Measurements from ENCODE around the gene FHIP1A. TPM values are rescaled to one million over a fixed set of nuclear protein-coding genes. Genes with fewer than 3 reads are reported as not detected.
A peak's percentile ranks its signal among the peaks of the same experiment; 100 is the strongest.

Gene FHIP1A
- total and polyA plus RNA-seq, 7 donors: 0.51 to 46.7 (median 37.7) TPM

- no peak overlapping the region for H3K4me3 ChIP-seq
- no peak for TF ChIP-seq CTCF (IDR thresholded peaks at IDR 0.05)
- intact Hi-C loops (cut with DNase I): no loop called here
These were observed 25.3 kb downstream of the FHIP1A start for GRCh38 chr4:151434183-151434860.

GRCh38 chr4:151436093-151436518, 27.1 kb downstream of the FHIP1A start:
- Histone ChIP-seq H3K27ac (peak overlapping the region; percentile 73), H3K4me1 (peaks cover 22% of the 10 kb centered on the region), H3K36me3 (ENCODE audit: insufficient read depth in 1 of 2, low read depth in 1 of 2) (no peaks in the 10 kb centered on the region), H3K9me3 (no peaks in the 10 kb centered on the region), H3K27me3 (ENCODE audit: insufficient read depth in 3 of 3, low read length in 2 of 3) (no peaks in the 10 kb centered on the region), H3K4me3 (peak overlapping the region; percentile 41)
- intact Hi-C loops (cut with DNase I): no loop called here
- TF ChIP-seq CTCF (IDR thresholded peaks at IDR 0.05): no peak
- DNase-seq (no peak), ATAC-seq (peak; percentile 82 to 93 (median 88))
- WGBS, 3 donors: 18 to 33% (median 21%) methylated on average over 4 of the region's 4 CpGs

More at GRCh38 chr4:151434183-151434860, 25.3 kb downstream of the FHIP1A start:
- Histone ChIP-seq H3K4me1 (peaks cover 36% of the 10 kb centered on the region), H3K36me3 (ENCODE audit: insufficient read depth in 1 of 2, low read depth in 1 of 2) (no peaks in the 10 kb centered on the region), H3K27ac (peak overlapping the region; percentile 73), H3K27me3 (ENCODE audit: insufficient read depth in 3 of 3, low read length in 2 of 3) (no peaks in the 10 kb centered on the region), H3K9me3 (no peaks in the 10 kb centered on the region)
- ATAC-seq (peak in 1 of 4 donors; percentile 13), DNase-seq (no peak)

- Histone ChIP-seq H3K4me3 (no peak overlapping the region), H3K36me3 (ENCODE audit: insufficient read depth in 1 of 2, low read depth in 1 of 2) (no peaks in the 10 kb centered on the region), H3K27me3 (ENCODE audit: insufficient read depth in 3 of 3, low read length in 2 of 3) (no peaks in the 10 kb centered on the region), H3K9me3 (no peaks in the 10 kb centered on the region), H3K27ac (peak overlapping the region; percentile 73), H3K4me1 (peaks cover 19% of the 10 kb centered on the region)
- WGBS, 3 donors: 42 to 89% (median 64%) methylated on average over 1 of the region's 1 CpG
- DNase-seq: no peak
- intact Hi-C loops (cut with DNase I): no loop called here
- ATAC-seq: no peak
- no peak for TF ChIP-seq CTCF (IDR thresholded peaks at IDR 0.05)
These were observed 28.5 kb downstream of the FHIP1A start for GRCh38 chr4:151437505-151437904.

- WGBS, 3 donors: 82 to 92% (median 84%) methylated on average over 6 of the region's 6 CpGs
- Histone ChIP-seq H3K4me1 (peaks cover 22% of the 10 kb centered on the region), H3K27ac (peak overlapping the region; percentile 73), H3K36me3 (ENCODE audit: insufficient read depth in 1 of 2, low read depth in 1 of 2) (no peaks in the 10 kb centered on the region), H3K27me3 (ENCODE audit: insufficient read depth in 3 of 3, low read length in 2 of 3) (no peaks in the 10 kb centered on the region), H3K9me3 (no peaks in the 10 kb centered on the region), H3K4me3 (no peak overlapping the region)
- intact Hi-C loops (cut with DNase I): no loop called here
- DNase-seq (no peak), ATAC-seq (no peak)
- no peak for TF ChIP-seq CTCF (IDR thresholded peaks at IDR 0.05)
These were observed 29.2 kb downstream of the FHIP1A start for GRCh38 chr4:151438154-151438553.

- H3K27me3 ChIP-seq (ENCODE audit: insufficient read depth in 3 of 3, low read length in 2 of 3): no peaks in the 10 kb centered on the region
- DNase-seq (no peak), ATAC-seq (no peak)
- no peaks in the 10 kb centered on the region for H3K36me3 ChIP-seq (ENCODE audit: insufficient read depth in 1 of 2, low read depth in 1 of 2)
- no peak overlapping the region for H3K27ac ChIP-seq
- peaks cover 27% of the 10 kb centered on the region for H3K4me1 ChIP-seq
- intact Hi-C loops (cut with DNase I): no loop called here
- no peak for TF ChIP-seq CTCF (IDR thresholded peaks at IDR 0.05)
- H3K9me3 ChIP-seq: no peaks in the 10 kb centered on the region
- H3K4me3 ChIP-seq: no peak overlapping the region
These were observed 30.3 kb downstream of the FHIP1A start for GRCh38 chr4:151439320-151439719.

Data from psoas muscle (tissue), 8 donors.